8988T (cell line): Measurements from ENCODE around the gene IGFLR1.
A peak's percentile ranks its signal among the peaks of the same experiment; 100 is the strongest.

ENCODE experiments used
- DNase-seq: peaks from one replicate; pipeline ENCODE4 v3.0.0; 2011

Gene IGFLR1

GRCh38 chr19:35723671-35724070 lies 18.6 kb downstream of the IGFLR1 start:
- no peak for DNase-seq

GRCh38 chr19:35722897-35723296 lies 19.4 kb downstream of the IGFLR1 start:
- no peak for DNase-seq

- no peak for DNase-seq
These were observed 19.8 kb downstream of the IGFLR1 start for GRCh38 chr19:35722461-35722860.

- DNase-seq: no peak
These were observed 20.9 kb downstream of the IGFLR1 start for GRCh38 chr19:35721374-35721773.

- DNase-seq: no peak
These were observed 21.6 kb downstream of the IGFLR1 start for GRCh38 chr19:35720648-35721047.

- DNase-seq: no peak
These were observed 22.1 kb downstream of the IGFLR1 start for GRCh38 chr19:35720163-35720524.

- no peak for DNase-seq
These were observed 22.7 kb downstream of the IGFLR1 start for GRCh38 chr19:35719402-35720162.

- DNase-seq: peak; percentile 76
These were observed 23.8 kb downstream of the IGFLR1 start for GRCh38 chr19:35718345-35719041.

- DNase-seq: peak; percentile 100
These were observed 24.4 kb downstream of the IGFLR1 start, which contains the start of gene KMT2B for GRCh38 chr19:35717665-35718344. KMT2B (plus strand) TSS chr19:35718003; CDS start chr19:35718019, 16 bp downstream.

- DNase-seq: peak; percentile 95
These were observed 25.2 kb downstream of the IGFLR1 start for GRCh38 chr19:35716801-35717664.

- peak; percentile 84 for DNase-seq
These were observed 26.1 kb downstream of the IGFLR1 start for GRCh38 chr19:35715981-35716800.

GRCh38 chr19:35715355-35715809 lies 26.9 kb downstream of the IGFLR1 start:
- no peak for DNase-seq

- DNase-seq: no peak
These were observed 27.5 kb downstream of the IGFLR1 start for GRCh38 chr19:35714601-35715354.

GRCh38 chr19:35713904-35714495 lies 28.3 kb downstream of the IGFLR1 start:
- DNase-seq: no peak

- no peak for DNase-seq
These were observed 28.8 kb downstream of the IGFLR1 start for GRCh38 chr19:35713506-35713850.

GRCh38 chr19:35712567-35713505 lies 29.4 kb downstream of the IGFLR1 start:
- DNase-seq: no peak

GRCh38 chr19:35710784-35711723 lies 31.2 kb downstream of the IGFLR1 start:
- no peak for DNase-seq

- DNase-seq: no peak
These were observed 33.9 kb downstream of the IGFLR1 start for GRCh38 chr19:35708391-35708790.
